Gastroesophageal sphincter (tissue), 4 donors: ENCODE measurements around the gene SLC2A6. TPM values are rescaled to one million over a fixed set of nuclear protein-coding genes. Genes with fewer than 3 reads are reported as not detected.
"Not testable (repeated sequence)": the region's sequence is repeated elsewhere in the genome, so short reads cannot be mapped to it uniquely, and the experiment has no call there.

ENCODE experiments used
- ATAC-seq: fragments of 150-250 bp; one replicate; pipeline ENCODE4 v1.9.1; 2016; ENCODE audit warnings: mild to moderate bottlenecking, moderate library complexity
- H3K27ac ChIP-seq, 4 donors: fragments of 200-600 bp; sonication (generic) in 3 of 4; 1 replicate in 3 of 4; 2 replicates in 1 of 4; pipeline ENCODE4 v1.5.1; 2016 to 2019
- H3K27me3 ChIP-seq: fragments of 200-600 bp; sonication (generic); one replicate; pipeline ENCODE4 v1.5.1; 2019
- H3K36me3 ChIP-seq, 2 donors: fragments of 200-600 bp; sonication (generic); one replicate each; pipeline ENCODE4 v1.5.1; 2019; ENCODE audit warnings: control low read depth in 1 of 2
- H3K4me1 ChIP-seq, 3 donors: fragments of 200-600 bp; sonication (generic); 1 replicate in 2 of 3; 2 replicates in 1 of 3; pipeline ENCODE4 v1.5.1; 2016 to 2019; ENCODE audit warnings: control low read depth in 2 of 3
- H3K4me3 ChIP-seq, 2 donors: fragments of 200-600 bp; sonication (generic); one replicate each; pipeline ENCODE4 v1.5.1; 2019; ENCODE audit warnings: mild to moderate bottlenecking in 1 of 2, moderate library complexity in 1 of 2
- H3K9me3 ChIP-seq, 3 donors: fragments of 200-600 bp; sonication (generic); one replicate each; pipeline ENCODE4 v1.5.1; 2017 to 2019; ENCODE audit warnings: control low read depth in 2 of 3
- CTCF ChIP-seq, 4 experiments: fragments of 200-600 bp in 2 of 4; fragments of 450-650 bp in 2 of 4; sonication (generic) in 1 of 4; IDR thresholded peaks; one replicate each; pipeline ENCODE4 v1.5.1; 2017 to 2019; ENCODE audit warnings: antibody characterized with exemption in 4 of 4, mild to moderate bottlenecking in 2 of 4, moderate library complexity in 2 of 4
- EP300 ChIP-seq: sonication (generic); formaldehyde crosslinking; IDR thresholded peaks from one replicate; pipeline ENCODE4 v1.6.1; 2017; ENCODE audit warnings: antibody characterized with exemption, mild to moderate bottlenecking
- POLR2A ChIP-seq, 2 donors: fragments of 450-650 bp; IDR thresholded peaks; one replicate each; pipeline ENCODE4 v1.6.1; 2017; ENCODE audit warnings: antibody characterized with exemption in 2 of 2, mild to moderate bottlenecking in 2 of 2, moderate library complexity in 1 of 2
- POLR2AphosphoS5 ChIP-seq: sonication (generic); formaldehyde crosslinking; IDR thresholded peaks from one replicate; pipeline ENCODE4 v1.6.1; 2017; ENCODE audit warnings: antibody characterized with exemption
- WGBS, 2 donors: methylation state at CpG; one replicate each; pipeline ENCODE4 v1.1.5; 2018; ENCODE audit warnings: low coverage in 1 of 2; 5-methylcytosine and 5-hydroxymethylcytosine counted together
- total RNA-seq, 4 donors: library from RNA; depleted of rRNA; stranded (reverse); fragments of >200 nt; gene quantifications; one replicate each; pipeline ENCODE4 v1.1.0, GENCODE V29; 2016

Gene SLC2A6
- total RNA-seq, 4 donors from 2014 or later, result 1.7 to 11.8 (median 5.2) TPM

GRCh38 chr9:133454943-133455673, 23.8 kb downstream of the SLC2A6 start:
- TF ChIP-seq CTCF (IDR thresholded peaks at IDR 0.05) (no peak), POLR2AphosphoS5 (no peak), EP300 (no peak), POLR2A (IDR thresholded peaks at IDR 0.05) (no peak)
- H3K27me3 ChIP-seq, result no peaks in the 10 kb centered on the region
- H3K9me3 ChIP-seq, result no peaks in the 10 kb centered on the region
- no peak for ATAC-seq
- peaks cover 0 to 9% (median 4%) of the 10 kb centered on the region in 3 donors for H3K4me1 ChIP-seq
- no peak overlapping the region for H3K4me3 ChIP-seq
- WGBS, 2 donors, result 94% methylated on average over 3 of the region's 20 CpGs; no CpG with 5 or more reads in 1 of the 2 donors
- H3K27ac ChIP-seq, result no peak overlapping the region
- no peaks in the 10 kb centered on the region for H3K36me3 ChIP-seq

- Histone ChIP-seq H3K27me3 (no peaks in the 10 kb centered on the region), H3K4me3 (no peak overlapping the region), H3K27ac (no peak overlapping the region), H3K36me3 (no peaks in the 10 kb centered on the region), H3K9me3 (no peaks in the 10 kb centered on the region), H3K4me1 (peaks cover 0 to 7% (median 4%) of the 10 kb centered on the region in 3 donors)
- TF ChIP-seq CTCF (IDR thresholded peaks at IDR 0.05) (no peak), POLR2A (IDR thresholded peaks at IDR 0.05) (no peak), EP300 (no peak), POLR2AphosphoS5 (no peak)
- no CpG with 5 or more reads among the region's 19 CpGs for WGBS, 2 donors
- no peak for ATAC-seq
Measured at GRCh38 chr9:133454325-133454724, 24.6 kb downstream of the SLC2A6 start.

- Histone ChIP-seq H3K27me3 (no peaks in the 10 kb centered on the region), H3K27ac (no peak overlapping the region), H3K36me3 (no peaks in the 10 kb centered on the region), H3K4me1 (peaks cover 0 to under 1% (median 0%) of the 10 kb centered on the region in 3 donors), H3K4me3 (no peak overlapping the region), H3K9me3 (no peaks in the 10 kb centered on the region)
- 84 to 86% methylated on average over 7 to 10 of the region's 11 CpGs for WGBS, 2 donors
- TF ChIP-seq EP300, result no peak
- no peak for TF ChIP-seq CTCF (IDR thresholded peaks at IDR 0.05)
- no peak for TF ChIP-seq POLR2A (IDR thresholded peaks at IDR 0.05)
- TF ChIP-seq POLR2AphosphoS5, result no peak
- ATAC-seq, result no peak
Measured at GRCh38 chr9:133453651-133454050, 25.2 kb downstream of the SLC2A6 start.

GRCh38 chr9:133452562-133452961, 26.3 kb downstream of the SLC2A6 start:
- H3K4me3 ChIP-seq, result no peak overlapping the region
- no peaks in the 10 kb centered on the region for H3K27me3 ChIP-seq
- no peak for ATAC-seq
- TF ChIP-seq CTCF (IDR thresholded peaks at IDR 0.05) (no peak), POLR2A (IDR thresholded peaks at IDR 0.05) (no peak), EP300 (no peak), POLR2AphosphoS5 (no peak)
- H3K4me1 ChIP-seq, result no peaks in the 10 kb centered on the region
- WGBS, 2 donors, result 71 to 96% methylated on average over 1 to 4 of the region's 7 CpGs
- no peaks in the 10 kb centered on the region for H3K36me3 ChIP-seq
- H3K27ac ChIP-seq, result no peak overlapping the region
- H3K9me3 ChIP-seq, result no peaks in the 10 kb centered on the region

GRCh38 chr9:133451865-133452264, 27.0 kb downstream of the SLC2A6 start:
- not testable (repeated sequence) for H3K9me3 ChIP-seq, ATAC-seq, H3K27me3 ChIP-seq, H3K4me3 ChIP-seq, H3K27ac ChIP-seq, H3K4me1 ChIP-seq, H3K36me3 ChIP-seq
- WGBS, 2 donors, result 100% methylated on average over 1 to 5 of the region's 5 CpGs
